LNCAP (cell line): ENCODE data around the gene FBXO45.

ENCODE experiments used
- CTCF ChIP-seq: fragments of 450-650 bp; IDR thresholded peaks from 2 replicates; pipeline ENCODE4 v1.5.1; 2017; ENCODE audit warnings: mild to moderate bottlenecking

Gene FBXO45

GRCh38 chr3:196603683-196604082 lies 35.2 kb downstream of the FBXO45 start:
- no peak for TF ChIP-seq CTCF

GRCh38 chr3:196604548-196604947 lies 36.1 kb downstream of the FBXO45 start:
- no peak for TF ChIP-seq CTCF

- TF ChIP-seq CTCF: no peak
These were observed 40.2 kb downstream of the FBXO45 start for GRCh38 chr3:196608693-196609092.

GRCh38 chr3:196609343-196609775 lies 40.9 kb downstream of the FBXO45 start:
- TF ChIP-seq CTCF: peak; percentile 83

- no peak for TF ChIP-seq CTCF
These were observed 41.5 kb downstream of the FBXO45 start for GRCh38 chr3:196609805-196610515.

GRCh38 chr3:196611761-196612483 lies 43.5 kb downstream of the FBXO45 start:
- no peak for TF ChIP-seq CTCF

- no peak for TF ChIP-seq CTCF
These were observed 48.8 kb downstream of the FBXO45 start for GRCh38 chr3:196617256-196617655.
